HG03066 (cell line): ENCODE results near the gene IGIP.
"Not testable (repeated sequence)": the region's sequence is repeated elsewhere in the genome, so short reads cannot be mapped to it uniquely, and the experiment has no call there.

Experiments
- ATAC-seq: cut with Tn5 transposase; IDR thresholded peaks from one replicate; pipeline ENCODE4 v1.9.1; 2021; ENCODE audit warnings: low read depth; ENCODE audit not compliant: unreplicated experiment

Gene IGIP

DNA sequence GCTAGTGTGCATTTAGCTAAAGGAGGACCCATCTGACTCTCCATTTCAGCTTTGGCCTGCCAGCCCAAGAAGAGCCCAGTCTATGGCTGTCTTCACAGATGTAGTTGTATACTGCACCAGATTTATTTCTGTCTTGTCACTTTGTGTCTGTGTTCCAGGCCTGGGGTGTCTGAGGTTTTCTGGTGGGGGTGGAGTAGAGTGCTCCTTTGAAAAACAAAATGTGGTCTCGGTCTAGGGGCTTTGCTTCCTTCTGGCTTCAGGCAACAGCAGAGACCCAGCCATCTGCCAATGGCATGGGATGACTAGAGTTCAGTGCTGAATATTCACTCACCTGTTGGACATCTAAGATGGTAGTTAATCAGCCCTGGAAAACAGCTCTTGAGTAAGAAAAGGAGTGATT, 10.9 kb downstream of the IGIP start:
- no peak for ATAC-seq

DNA sequence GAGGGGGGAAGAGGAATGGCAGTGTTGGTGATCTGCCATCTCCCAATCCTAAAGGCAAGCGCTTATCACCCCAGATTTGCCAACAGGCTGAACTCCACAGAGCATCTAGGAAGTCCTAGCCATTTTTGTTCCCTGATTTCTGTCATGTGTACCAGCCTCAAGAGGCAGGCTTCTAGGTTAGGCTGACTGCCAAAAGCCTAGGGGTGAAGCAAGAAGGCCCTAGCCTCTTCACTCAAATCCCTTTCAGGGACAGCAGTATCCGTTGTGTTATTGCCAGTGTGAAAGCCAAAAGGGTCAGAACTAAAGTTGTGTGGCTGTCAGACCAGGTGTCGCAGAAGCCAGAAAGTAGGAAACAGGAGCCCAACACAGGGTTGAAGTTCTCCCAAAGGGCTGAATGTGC, 14.7 kb downstream of the IGIP start:
- no peak for ATAC-seq

DNA sequence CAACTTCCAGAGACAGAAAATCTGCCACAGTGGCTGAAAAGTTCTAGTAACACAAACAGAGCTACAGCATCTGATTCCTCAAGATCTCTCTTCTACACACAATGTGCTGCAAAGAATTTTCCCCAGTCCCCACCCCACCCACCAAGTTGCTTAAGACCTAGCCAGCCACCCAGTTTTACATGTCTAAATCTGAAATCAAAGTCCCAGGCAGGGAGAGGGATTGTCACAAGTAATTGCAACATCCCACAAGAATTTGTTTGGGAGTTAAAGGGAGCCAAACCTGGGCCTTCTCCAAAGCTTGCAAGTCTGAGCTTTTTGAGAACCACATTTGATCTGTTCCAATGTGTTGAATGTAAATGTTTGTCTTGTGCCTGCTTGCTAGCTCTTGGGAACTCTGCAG, 15.5 kb downstream of the IGIP start:
- ATAC-seq = no peak

DNA sequence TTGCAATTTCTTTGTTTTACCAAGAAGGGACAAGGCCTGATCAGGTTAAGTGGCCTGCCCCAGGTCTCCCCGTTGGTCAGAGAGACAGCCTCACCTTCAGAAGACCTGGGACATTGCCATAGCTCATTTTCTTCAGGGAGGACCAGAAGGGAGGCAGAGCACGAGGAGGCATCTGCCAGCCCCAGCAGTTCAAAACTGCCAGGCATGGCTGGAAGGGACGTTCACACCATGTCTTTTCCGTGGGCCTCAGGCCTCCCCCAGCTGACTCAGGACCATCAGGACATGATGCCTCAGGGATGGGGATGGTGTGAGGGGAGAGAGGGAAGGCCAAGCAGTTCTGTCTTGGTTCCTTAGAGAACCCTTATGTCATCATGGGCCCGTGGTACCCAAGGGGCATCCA, 16.5 kb downstream of the IGIP start:
- no peak for ATAC-seq

DNA sequence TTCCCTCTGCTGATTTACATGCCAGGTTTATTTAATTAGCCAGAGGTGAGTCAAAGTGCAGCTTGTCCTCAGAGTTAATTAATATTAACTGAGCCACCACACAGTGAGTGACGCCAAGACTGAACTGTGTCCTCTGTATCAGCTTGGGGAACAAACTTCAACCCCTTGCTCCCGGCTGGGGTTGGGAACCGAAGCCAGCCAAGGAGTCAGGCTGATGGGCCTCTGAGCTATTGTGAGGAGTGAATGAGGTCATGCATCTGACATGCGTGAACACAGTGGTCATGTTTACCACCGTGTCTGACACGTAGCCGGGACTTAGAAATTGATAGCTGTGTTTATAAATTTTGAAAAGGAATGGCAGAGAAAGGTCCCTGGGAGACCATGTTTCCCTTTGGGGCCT, 17.1 kb downstream of the IGIP start:
- ATAC-seq = no peak

DNA sequence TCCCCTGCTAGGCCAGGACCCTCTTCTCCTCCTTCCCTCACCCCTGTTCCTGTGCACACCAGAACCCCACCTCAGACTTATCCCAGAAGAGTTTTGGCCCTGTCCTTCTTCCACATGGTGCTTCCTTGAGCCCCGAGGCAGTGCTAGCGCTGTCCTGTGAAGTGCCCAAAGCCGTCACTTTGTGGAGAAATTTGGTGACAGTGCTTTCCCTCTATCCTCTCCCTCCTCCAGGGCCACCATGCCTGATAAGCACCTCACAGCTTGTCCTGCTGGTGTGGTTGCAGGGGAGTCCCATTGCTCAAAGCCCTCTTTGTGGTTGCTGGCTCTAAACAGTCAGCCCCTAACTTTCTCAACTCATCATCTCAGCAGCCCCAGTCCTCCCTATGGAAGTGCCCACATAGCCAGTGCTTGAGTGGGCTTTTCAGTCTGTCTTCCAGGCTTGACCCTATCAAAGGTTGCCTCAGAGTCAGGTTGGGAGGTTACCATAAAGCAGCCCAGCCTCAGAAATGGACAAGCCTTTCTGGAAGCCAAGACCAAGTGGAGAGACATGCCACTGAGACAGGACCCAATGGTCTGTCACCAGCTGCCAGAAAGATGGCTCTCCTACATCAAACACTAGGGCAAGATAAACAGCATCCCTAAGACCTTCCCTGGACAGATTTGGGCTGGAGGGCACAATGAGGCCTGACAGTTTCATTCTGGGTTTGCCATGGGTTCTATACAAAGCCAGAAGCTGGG, 18.0 kb downstream of the IGIP start:
- no peak for ATAC-seq

DNA sequence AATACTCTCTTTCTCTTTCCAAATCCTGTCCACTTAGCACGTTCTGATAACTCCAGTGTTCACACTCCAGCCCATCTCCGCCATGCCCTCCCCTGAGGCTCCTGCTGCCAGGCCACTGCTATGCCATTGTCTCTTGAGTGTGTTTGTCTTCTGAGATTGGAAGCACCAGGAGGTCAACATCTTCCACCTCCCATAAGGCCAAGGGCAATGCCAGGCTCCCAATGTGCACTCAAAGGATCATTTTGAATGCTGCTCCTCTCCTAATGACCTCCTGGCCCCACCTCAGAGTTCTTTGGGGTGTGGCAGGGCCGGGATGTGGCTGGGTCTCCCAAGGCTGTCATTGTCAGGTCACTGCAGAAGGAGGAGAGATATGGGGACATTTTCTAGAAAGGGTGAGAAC, 19.5 kb downstream of the IGIP start:
- ATAC-seq = no peak

DNA sequence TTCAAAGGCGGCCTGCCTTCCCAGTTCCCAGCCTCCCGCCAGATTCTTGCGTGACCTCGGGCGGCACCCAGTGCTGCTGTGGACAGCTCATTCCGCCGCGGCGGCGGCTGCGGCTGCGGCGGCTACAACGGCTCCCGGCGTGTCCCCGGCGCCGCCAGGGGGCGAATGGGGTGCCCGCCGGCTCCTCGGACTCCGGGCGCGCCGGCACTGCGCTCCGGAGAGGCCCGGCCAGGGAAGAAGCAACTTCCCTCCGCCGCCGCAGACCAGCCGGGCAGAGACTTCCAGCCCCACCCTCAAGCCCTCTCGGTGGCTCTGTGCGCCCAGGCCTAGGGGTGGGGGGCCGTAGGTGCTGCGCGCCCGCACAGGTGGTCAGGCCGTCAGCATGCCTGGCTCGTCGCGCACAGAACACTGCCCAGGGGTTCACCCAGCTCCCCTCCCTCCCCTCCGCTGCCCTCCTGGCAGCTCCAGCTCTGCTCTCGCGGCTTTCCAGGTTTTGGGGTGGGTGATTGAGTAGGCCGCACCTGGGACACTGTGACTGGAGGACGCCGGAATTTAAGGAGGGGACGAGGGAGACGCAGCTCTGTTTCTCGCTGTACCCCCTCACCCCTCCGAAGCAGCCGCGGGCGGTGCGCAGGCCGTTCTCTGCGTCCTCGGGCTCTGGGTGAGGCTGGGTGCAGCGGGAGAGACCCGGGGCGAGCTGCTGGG, 20.2 kb downstream of the IGIP start:
- ATAC-seq = peak; percentile 65

DNA sequence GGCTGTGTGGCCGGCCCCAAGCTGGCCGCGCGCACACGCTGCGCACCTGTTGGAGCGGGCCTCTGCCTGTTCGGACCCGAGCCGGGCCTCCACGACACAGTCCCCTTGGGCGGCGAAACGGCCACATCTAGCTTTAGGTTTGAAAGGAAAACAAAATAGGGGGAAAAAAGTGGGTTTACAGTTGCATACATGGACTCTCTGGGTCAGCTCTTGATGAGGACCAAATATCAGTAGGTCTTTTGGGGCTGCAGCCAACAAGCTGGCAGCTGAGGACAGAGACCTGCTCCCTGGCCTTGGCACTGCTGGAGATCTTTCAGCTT, 20.7 kb downstream of the IGIP start:
- ATAC-seq = no peak

DNA sequence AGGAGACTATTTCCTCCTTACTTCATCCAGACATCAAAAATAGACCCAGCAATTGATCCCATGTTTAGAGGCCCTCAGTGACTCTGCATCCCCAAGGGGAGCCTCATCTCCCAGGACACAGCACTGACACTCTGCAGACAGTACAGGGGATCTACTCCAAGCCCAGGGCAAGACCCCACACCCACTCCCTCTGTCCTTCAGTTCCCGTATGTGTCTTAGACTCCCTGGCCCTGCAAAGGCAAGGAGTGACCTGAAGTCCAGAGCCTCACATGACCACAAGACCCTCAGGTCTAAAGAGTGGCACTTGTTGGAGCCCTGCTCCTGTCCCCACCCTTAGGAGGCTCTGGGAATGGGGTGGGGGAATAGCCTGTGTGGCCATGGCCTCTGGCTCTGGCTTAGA, 21.7 kb downstream of the IGIP start:
- no peak for ATAC-seq

DNA sequence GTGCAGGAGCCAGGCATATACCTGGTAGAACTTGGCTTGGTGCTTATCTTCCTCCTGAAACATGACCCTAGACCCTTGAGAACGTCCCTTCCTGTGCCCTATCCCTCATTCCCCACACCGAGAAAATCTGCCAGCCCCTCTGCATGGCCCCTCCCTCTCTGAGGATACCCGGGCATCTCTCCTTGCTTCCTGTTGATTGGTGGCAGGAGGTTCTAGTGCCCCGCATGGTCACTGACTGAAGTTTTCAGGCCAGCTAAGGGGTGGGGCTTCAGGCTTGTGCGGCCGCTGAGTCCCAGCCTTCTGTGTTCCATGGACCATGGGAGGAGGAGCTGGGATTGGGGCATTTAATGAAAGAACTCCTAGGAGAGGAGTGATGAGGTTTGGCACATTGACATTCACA, 22.8 kb downstream of the IGIP start:
- no peak for ATAC-seq

DNA sequence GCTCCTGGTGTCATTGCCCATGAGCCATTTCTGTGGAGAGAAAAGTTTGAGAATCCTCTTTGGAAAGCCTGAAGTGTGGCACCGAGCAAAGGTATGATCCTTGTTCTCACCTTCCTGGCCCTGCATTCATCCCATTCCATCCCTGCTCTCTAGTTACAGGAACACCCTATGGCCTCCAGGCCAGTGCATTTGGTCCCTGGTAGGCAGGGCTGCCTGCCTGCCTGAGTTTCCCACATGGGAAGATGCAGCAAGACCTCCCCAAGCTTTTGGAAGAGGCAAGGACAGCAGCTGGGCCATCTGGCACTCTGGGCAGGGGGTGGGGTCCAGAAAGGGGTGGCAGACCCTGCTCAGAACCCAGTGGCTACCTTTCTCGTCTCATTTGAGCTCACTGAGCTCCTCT, 24.5 kb downstream of the IGIP start:
- ATAC-seq = no peak

DNA sequence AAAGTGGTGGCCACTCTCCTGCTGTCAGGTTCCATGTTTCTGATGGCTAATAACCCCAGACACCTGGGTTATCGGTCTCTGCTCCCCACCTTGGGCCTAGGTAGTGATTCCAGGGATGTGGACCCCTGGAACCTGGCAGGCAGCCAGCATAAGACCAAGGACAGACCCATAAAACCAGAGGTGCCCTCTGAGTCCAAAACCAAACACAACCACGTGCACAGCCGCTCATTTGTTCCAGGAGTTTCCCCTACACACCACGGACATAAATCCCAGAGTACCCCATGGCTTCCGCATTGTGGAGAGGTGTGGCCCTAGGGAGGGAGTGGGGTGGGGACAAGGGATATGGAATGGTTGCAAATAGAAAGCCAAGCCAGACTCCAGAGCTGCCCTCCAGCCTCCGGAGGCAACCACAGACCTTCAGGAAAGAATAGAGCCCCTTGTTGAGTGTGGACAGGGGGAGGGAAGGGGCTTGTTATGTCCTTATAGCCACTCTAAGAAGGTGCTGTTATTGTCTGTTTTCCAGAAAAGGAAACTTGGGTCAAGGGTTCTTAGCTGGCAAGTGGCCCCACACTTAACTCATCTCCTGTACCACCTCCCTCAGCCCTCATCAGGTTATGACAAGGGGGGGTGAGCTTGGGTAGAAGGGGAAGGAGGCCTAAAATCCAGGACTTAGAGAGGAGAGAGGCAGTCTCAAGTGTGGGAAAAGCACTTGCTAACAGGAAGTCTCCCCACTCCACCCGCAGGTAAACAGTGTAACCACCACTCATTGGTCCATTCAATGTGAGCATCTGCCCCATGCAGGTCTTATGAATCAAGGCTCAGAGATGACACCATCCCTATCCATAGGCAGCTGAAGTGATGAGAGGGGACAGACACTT, 25.6 kb downstream of the IGIP start:
- ATAC-seq = no peak

DNA sequence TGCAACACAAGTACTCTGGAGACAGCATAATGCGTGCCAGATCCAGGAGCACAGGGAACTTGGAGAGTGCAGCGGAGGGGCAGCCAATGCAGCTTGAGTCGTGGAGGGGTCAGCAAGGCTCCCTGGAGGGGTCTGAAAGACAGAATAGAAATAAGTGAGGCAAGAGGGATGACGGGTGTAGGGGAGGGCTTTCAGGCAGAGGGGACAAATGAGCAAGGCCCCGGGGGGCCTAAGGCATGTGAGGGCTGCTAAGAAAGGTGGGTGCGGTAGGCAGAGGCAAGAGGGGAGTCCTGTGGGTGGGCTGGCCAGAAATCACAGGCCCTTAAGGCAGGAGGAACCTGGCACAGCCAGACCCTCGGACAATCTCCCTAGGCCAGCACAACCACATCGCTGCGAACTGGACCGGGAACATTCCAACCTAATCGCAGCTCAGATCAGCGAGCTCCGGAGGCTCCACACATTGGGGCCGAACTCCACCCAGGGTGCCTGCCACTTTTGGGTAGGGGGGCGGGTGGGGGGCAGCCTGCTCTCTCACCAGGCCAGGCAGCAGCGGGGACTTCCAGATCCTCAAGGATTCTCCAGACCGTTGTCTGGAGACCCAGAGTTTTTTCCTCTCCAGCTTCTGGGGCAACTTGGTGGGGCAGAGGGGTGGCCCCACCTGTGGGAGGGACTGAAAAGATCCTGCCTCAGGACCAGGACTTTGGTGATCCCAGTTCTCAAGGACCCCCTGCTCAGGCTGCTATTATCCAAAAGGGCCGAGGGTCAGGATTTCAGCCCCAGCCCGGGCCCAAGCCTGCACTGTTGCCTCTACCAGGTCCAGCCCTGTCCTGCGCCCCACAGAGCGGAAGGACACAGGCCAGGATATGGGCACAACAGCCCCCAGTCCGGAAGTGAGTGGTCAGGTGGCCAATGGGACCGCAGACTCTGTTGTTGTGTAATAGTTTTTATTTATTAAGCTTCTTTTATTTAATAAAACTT, 26.6 kb downstream of the IGIP start:
- no peak for ATAC-seq

DNA sequence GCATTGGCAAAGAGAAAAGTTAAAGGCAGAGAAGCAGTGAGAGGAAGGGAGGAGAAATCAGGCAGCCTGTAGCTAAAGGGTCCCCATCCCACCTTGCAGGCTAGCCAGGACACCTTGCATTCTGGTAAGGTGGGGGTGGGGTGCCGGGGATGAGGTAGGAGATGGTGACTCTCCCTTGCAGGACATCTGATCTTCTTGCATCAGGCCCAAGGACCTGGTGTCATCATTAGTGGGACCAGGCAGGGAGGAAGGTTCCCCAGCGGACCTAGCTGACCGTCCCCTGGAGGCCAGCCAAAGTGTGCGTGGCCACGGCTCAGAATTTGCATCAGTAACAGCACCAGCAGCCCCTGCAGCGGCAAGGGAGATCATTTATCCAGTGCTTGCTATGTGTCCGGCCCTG, 27.5 kb downstream of the IGIP start:
- no peak for ATAC-seq

DNA sequence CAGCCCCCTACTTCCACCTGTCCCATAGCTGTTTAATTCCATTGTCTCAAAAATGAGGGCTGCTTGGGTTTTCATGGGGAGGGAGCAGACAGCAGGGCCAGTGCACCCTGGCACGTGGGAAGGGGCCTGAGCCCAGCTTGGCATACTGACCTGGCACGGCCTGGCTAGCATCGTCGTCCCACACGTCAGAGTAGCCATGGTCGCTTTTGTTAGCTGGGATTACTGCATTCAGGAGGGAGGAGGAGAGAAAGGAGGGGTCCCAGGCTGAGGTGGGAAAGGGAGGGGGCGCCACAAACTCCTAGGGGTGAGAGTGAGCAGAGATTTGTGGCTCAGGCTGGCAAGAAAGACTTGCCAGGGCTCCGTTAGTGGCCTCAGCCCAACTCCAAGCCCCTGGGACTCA, 28.2 kb downstream of the IGIP start:
- no peak for ATAC-seq

DNA sequence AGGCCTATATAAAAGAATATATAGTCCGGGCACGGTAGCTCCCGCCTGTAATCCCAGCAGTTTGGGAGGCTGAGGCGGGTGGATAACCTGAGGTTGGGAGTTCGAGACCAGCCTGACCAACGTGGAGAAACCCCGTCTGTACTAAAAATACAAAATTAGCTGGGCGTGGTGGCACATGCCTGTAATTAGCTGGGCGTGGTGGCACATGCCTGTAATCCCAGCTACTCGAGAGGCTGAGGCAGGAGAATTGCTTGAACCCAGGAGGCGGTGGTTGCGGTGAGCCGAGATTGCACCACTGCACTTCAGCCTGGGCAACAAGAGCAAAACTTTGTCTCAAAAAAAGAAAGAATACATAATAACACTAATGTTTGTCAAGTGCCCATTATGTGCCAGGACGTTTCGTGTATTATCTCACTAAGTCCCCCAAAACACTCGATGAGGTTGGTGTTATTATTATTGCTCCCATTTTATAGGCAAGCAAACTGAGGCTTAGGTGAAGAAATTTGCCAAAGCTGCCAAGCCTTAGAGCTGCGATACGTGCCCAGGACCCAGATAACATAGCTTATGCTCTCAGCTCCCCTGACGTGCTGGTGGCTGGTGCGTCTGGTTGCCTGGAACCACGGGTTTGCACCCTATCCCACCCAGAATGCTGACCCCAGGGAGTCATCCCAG, 29.1 kb downstream of the IGIP start:
- ATAC-seq = not testable (repeated sequence)

DNA sequence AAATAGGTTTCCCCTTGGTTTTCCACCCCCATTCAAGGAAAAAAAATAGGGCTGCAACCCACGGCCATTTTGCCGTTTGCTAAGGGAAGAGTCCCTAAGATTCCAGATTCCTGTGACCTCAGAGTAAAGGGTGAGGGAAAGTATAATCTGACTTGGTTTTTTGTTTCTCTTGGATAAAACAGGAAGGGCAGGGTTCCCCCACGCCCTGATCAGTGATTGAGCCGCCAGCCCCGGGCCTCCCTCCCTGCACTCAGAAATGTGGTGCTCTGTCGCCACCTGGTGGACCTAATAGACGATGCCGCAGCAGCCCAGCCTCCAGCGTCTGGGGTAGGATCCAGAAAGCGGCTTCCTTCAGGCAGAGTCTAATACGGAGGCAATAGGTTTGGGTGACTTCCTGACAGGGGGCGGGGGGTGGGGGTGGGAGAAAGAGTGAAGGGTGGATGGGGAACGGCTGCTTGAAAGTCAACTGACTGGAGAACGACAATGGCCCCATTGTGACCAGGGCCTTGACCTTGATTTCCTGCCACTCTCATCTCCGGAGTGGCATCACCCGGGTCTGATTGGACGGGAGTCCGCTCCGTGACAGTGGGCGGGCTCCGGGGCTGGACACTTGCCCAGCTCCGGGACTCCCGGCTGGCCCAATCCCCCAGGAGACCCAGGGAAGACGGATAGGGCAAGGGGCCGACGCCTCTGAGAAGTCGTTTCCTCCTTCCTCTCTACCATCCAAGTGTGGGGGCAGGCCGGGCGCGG, 31.5 kb downstream of the IGIP start:
- peak; percentile 98 for ATAC-seq
